HG02759 (cell line): ENCODE data around the gene CLDND1.

ENCODE experiments used
- ATAC-seq: cut with Tn5 transposase; IDR thresholded peaks from one replicate; pipeline ENCODE4 v1.9.1; 2021; ENCODE audit warnings: mild to moderate bottlenecking, moderate library complexity; ENCODE audit not compliant: unreplicated experiment

CLDND1 gene

GRCh38 chr3:98552232-98553020 is 29.7 kb upstream of the CLDND1 start:
- ATAC-seq, result no peak

GRCh38 chr3:98551754-98552153 is 29.1 kb upstream of the CLDND1 start:
- no peak for ATAC-seq

GRCh38 chr3:98551236-98551635 is 28.5 kb upstream of the CLDND1 start:
- ATAC-seq, result no peak

GRCh38 chr3:98550833-98551232 is 28.1 kb upstream of the CLDND1 start:
- ATAC-seq, result no peak

GRCh38 chr3:98548544-98548943 is 25.8 kb upstream of the CLDND1 start:
- ATAC-seq, result no peak

- peak; percentile 57 for ATAC-seq
Measured at GRCh38 chr3:98545940-98546339, 23.2 kb upstream of the CLDND1 start.

- no peak for ATAC-seq
Measured at GRCh38 chr3:98542623-98543022, 19.9 kb upstream of the CLDND1 start.

- ATAC-seq, result no peak
Measured at GRCh38 chr3:98541695-98542094, 19.0 kb upstream of the CLDND1 start.

GRCh38 chr3:98540346-98540745 is 17.6 kb upstream of the CLDND1 start:
- ATAC-seq, result peak; percentile 47

- ATAC-seq, result peak; percentile 80
Measured at GRCh38 chr3:98536456-98537017, 13.8 kb upstream of the CLDND1 start.

GRCh38 chr3:98534734-98535133 is 12.0 kb upstream of the CLDND1 start:
- no peak for ATAC-seq

- no peak for ATAC-seq
Measured at GRCh38 chr3:98534168-98534567, 11.5 kb upstream of the CLDND1 start.

- ATAC-seq, result no peak
Measured at GRCh38 chr3:98532709-98533571, 10.2 kb upstream of the CLDND1 start.

- ATAC-seq, result no peak
Measured at GRCh38 chr3:98532275-98532637, 9.6 kb upstream of the CLDND1 start.

GRCh38 chr3:98531622-98532274 is 9.0 kb upstream of the CLDND1 start, which contains the start of gene GPR15:
Gene GPR15, plus strand, starts transcription at chr3:98531978. Its CDS starts 56 bp downstream, at chr3:98532034.
- peak; percentile 25 for ATAC-seq

GRCh38 chr3:98530676-98531075 is 8.0 kb upstream of the CLDND1 start:
- ATAC-seq, result peak; percentile 19

- ATAC-seq, result no peak
Measured at GRCh38 chr3:98529856-98530459, 7.3 kb upstream of the CLDND1 start.

- ATAC-seq, result no peak
Measured at GRCh38 chr3:98528474-98529346, 6.0 kb upstream of the CLDND1 start.

- no peak for ATAC-seq
Measured at GRCh38 chr3:98525494-98525893, 2.8 kb upstream of the CLDND1 start.
